Liver (tissue), 9 donors: ENCODE data around the gene TMEM255B. TPM values are rescaled to one million over a fixed set of nuclear protein-coding genes. Genes with fewer than 3 reads are reported as not detected.
A peak's percentile ranks its signal among the peaks of the same experiment; 100 is the strongest.

Source experiments
- DNase-seq: peaks from one replicate; pipeline ENCODE4 v3.0.0-alpha.2; 2017; ENCODE audit warnings: low spot score
- H3K27ac ChIP-seq, 2 donors: one replicate each; pipeline ENCODE4 v1.7.0; 2013; ENCODE audit warnings: inconsistent platforms in 2 of 2, low read length in 2 of 2, control low read depth in 1 of 2, low read depth in 1 of 2, mild to moderate bottlenecking in 1 of 2
- H3K27me3 ChIP-seq, 4 donors: one replicate each; pipeline versions ENCODE4 v1.6.1 to v1.7.0; 2013; ENCODE audit warnings: low read length in 3 of 4, inconsistent platforms in 1 of 4, mild to moderate bottlenecking in 1 of 4, moderate library complexity in 1 of 4; ENCODE audit not compliant: control insufficient read depth in 4 of 4, insufficient read depth in 4 of 4
- H3K36me3 ChIP-seq, 4 donors: one replicate each; pipeline versions ENCODE4 v1.6.1 to v1.7.0; 2013; ENCODE audit warnings: low read length in 3 of 4, mild to moderate bottlenecking in 3 of 4, low read depth in 1 of 4, moderate library complexity in 1 of 4; ENCODE audit not compliant: control insufficient read depth in 4 of 4, insufficient read depth in 3 of 4
- H3K4me1 ChIP-seq, 4 donors: one replicate each; pipeline versions ENCODE4 v1.6.1 to v1.7.0; 2013; ENCODE audit warnings: low read length in 3 of 4, mild to moderate bottlenecking in 3 of 4, moderate library complexity in 1 of 4; ENCODE audit not compliant: control insufficient read depth in 4 of 4, insufficient read depth in 4 of 4
- H3K4me3 ChIP-seq, 3 donors: one replicate each; pipeline versions ENCODE4 v1.6.1 to v1.7.0; 2013; ENCODE audit warnings: low read length in 3 of 3, control low read depth in 1 of 3, low read depth in 1 of 3, mild to moderate bottlenecking in 1 of 3
- H3K9ac ChIP-seq, 2 donors: one replicate each; pipeline ENCODE4 v1.7.0; 2013; ENCODE audit warnings: low read length in 2 of 2, mild to moderate bottlenecking in 2 of 2, moderate library complexity in 2 of 2, control low read depth in 1 of 2, low read depth in 1 of 2
- H3K9me3 ChIP-seq, 4 donors: one replicate each; pipeline versions ENCODE4 v1.6.1 to v1.7.0; 2013; ENCODE audit warnings: low read length in 3 of 4; ENCODE audit not compliant: control insufficient read depth in 4 of 4
- ATF3 ChIP-seq: IDR thresholded peaks from 2 replicates; pipeline ENCODE4 v1.6.1; 2016; ENCODE audit warnings: antibody characterized with exemption
- EGR1 ChIP-seq, 2 donors: IDR thresholded peaks; 2 replicates each; pipeline ENCODE4 v1.6.1; 2016 to 2018; ENCODE audit warnings: antibody characterized with exemption in 2 of 2, low read depth in 2 of 2
- FOXA1 ChIP-seq: IDR thresholded peaks from 2 replicates; pipeline ENCODE4 v1.6.1; 2016; ENCODE audit warnings: antibody characterized with exemption
- FOXA2 ChIP-seq: IDR thresholded peaks from 2 replicates; pipeline ENCODE4 v1.6.1; 2016; ENCODE audit warnings: antibody characterized with exemption
- GABPA ChIP-seq, 2 donors: IDR thresholded peaks in 1 of 2; conservative IDR thresholded peaks in 1 of 2; 2 replicates each; pipeline ENCODE4 v1.6.1; 2016; ENCODE audit warnings: antibody characterized with exemption in 2 of 2, mild to moderate bottlenecking in 1 of 2, moderate library complexity in 1 of 2
- HNF4A ChIP-seq, 2 donors: conservative IDR thresholded peaks; 2 replicates each; pipeline ENCODE4 v1.6.1; 2016; ENCODE audit warnings: antibody characterized with exemption in 2 of 2, mild to moderate bottlenecking in 2 of 2
- HNF4G ChIP-seq: IDR thresholded peaks from 2 replicates; pipeline ENCODE4 v1.6.1; 2016; ENCODE audit warnings: antibody characterized with exemption
- JUND ChIP-seq, 2 donors: IDR thresholded peaks; 2 replicates each; pipeline ENCODE4 v1.6.1; 2016; ENCODE audit warnings: antibody characterized with exemption in 2 of 2
- NR2F2 ChIP-seq: IDR thresholded peaks from 2 replicates; pipeline ENCODE4 v1.6.1; 2016; ENCODE audit warnings: antibody characterized with exemption
- RAD21 ChIP-seq, 2 donors: IDR thresholded peaks; 2 replicates each; pipeline ENCODE4 v1.6.1; 2016; ENCODE audit warnings: antibody characterized with exemption in 2 of 2, mild to moderate bottlenecking in 2 of 2
- REST ChIP-seq: IDR thresholded peaks from 2 replicates; pipeline ENCODE4 v1.6.1; 2016; ENCODE audit warnings: antibody characterized with exemption, mild to moderate bottlenecking
- RXRA ChIP-seq, 2 donors: IDR thresholded peaks; 2 replicates each; pipeline ENCODE4 v1.6.1; 2017 to 2018; ENCODE audit warnings: antibody characterized with exemption in 2 of 2, mild to moderate bottlenecking in 1 of 2
- TAF1 ChIP-seq: conservative IDR thresholded peaks from 2 replicates; pipeline ENCODE4 v1.6.1; 2016; ENCODE audit warnings: antibody characterized with exemption, mild to moderate bottlenecking
- YY1 ChIP-seq: IDR thresholded peaks from 2 replicates; pipeline ENCODE4 v1.6.1; 2016; ENCODE audit warnings: antibody characterized with exemption, mild to moderate bottlenecking
- ZBTB33 ChIP-seq: IDR thresholded peaks from 2 replicates; pipeline ENCODE4 v1.6.1; 2016; ENCODE audit warnings: antibody characterized with exemption
- WGBS: extraction: QIAGEN DNeasy Blood & Tissue Kit; methylation state at CpG from one replicate; pipeline ENCODE4 v1.1.7; 2013; 5-methylcytosine and 5-hydroxymethylcytosine counted together
- polyA plus RNA-seq, 2 donors: library from polyadenylated mRNA; stranded (reverse) in 1 of 2; unstranded in 1 of 2; fragments of 200-250 nt in 1 of 2; fragments of >200 nt in 1 of 2; fragmentation: Nextera tagmentation in 1 of 2; extraction: Ambion mirVana in 1 of 2; gene quantifications; one replicate each; pipeline versions ENCODE4 v1.2.1 to v1.2.3, GENCODE V29; 2013 to 2015
- total RNA-seq, 2 donors: library from RNA; depleted of rRNA; stranded (reverse); fragments of >200 nt; gene quantifications; one replicate each; pipeline ENCODE4 v1.2.3, GENCODE V29; 2014
- donor health status: healthy.
- donor health status: healthy.
- donor health status: healthy.
- donor health status: healthy.
- donor health status: healthy.

Gene TMEM255B
- total and polyA plus RNA-seq, 4 donors: 0.37 to 8.6 (median 3.5) TPM

- TF ChIP-seq GABPA (IDR thresholded peaks at IDR 0.05 in 1 of 2, conservative IDR thresholded peaks at IDR 0.05 in 1 of 2) (no peak), FOXA1 (no peak), RXRA (IDR thresholded peaks at IDR 0.05) (peak in 1 of 2 donors; percentile 86), ZBTB33 (no peak), HNF4A (conservative IDR thresholded peaks at IDR 0.05) (peak in 1 of 2 donors; percentile 82), REST (peak; percentile 68), NR2F2 (no peak), YY1 (no peak)
Observed at GRCh38 chr13:113839536-113840204, 80.6 kb downstream of the TMEM255B start.

GRCh38 chr13:113840541-113841352 lies 81.7 kb downstream of the TMEM255B start:
- H3K4me1 ChIP-seq: peaks cover 12 to 41% (median 25%) of the 10 kb centered on the region in 4 donors
- no peak overlapping the region for H3K4me3 ChIP-seq
- no peak for TF ChIP-seq JUND (IDR thresholded peaks at IDR 0.05)
- no peak for TF ChIP-seq RAD21 (IDR thresholded peaks at IDR 0.05)
- no peak for TF ChIP-seq YY1
- TF ChIP-seq HNF4G: no peak
- TF ChIP-seq EGR1 (IDR thresholded peaks at IDR 0.05; ENCODE audit: low read depth in 2 of 2): no peak
- TF ChIP-seq HNF4A (conservative IDR thresholded peaks at IDR 0.05): no peak
- no peak for TF ChIP-seq RXRA (IDR thresholded peaks at IDR 0.05)
- TF ChIP-seq GABPA (IDR thresholded peaks at IDR 0.05 in 1 of 2, conservative IDR thresholded peaks at IDR 0.05 in 1 of 2): no peak
- no peak for TF ChIP-seq REST
- no peak for TF ChIP-seq FOXA2
- TF ChIP-seq TAF1: no peak
- TF ChIP-seq NR2F2: no peak
- no peak for TF ChIP-seq ATF3
- no peak for TF ChIP-seq ZBTB33
- no peak for TF ChIP-seq FOXA1
- no peak overlapping the region for H3K9ac ChIP-seq
- H3K36me3 ChIP-seq: no peaks in the 10 kb centered on the region
- WGBS: 81% methylated on average over 35 of the region's 35 CpGs
- H3K9me3 ChIP-seq: no peaks in the 10 kb centered on the region
- DNase-seq: no peak
- H3K27me3 ChIP-seq: no peaks in the 10 kb centered on the region
- H3K27ac ChIP-seq: peak overlapping the region in 1 of 2 donors; percentile 36

More at GRCh38 chr13:113839536-113840204, 80.6 kb downstream of the TMEM255B start:
- Histone ChIP-seq H3K27ac (peak overlapping the region in 1 of 2 donors; percentile 36), H3K9ac (no peak overlapping the region), H3K4me3 (no peak overlapping the region), H3K4me1 (peaks cover 8 to 33% (median 21%) of the 10 kb centered on the region in 4 donors), H3K27me3 (no peaks in the 10 kb centered on the region), H3K36me3 (no peaks in the 10 kb centered on the region), H3K9me3 (no peaks in the 10 kb centered on the region)
- DNase-seq: no peak
- 74% methylated on average over 24 of the region's 24 CpGs for WGBS
